ENCODE results near the gene QPCTL.

DNA sequence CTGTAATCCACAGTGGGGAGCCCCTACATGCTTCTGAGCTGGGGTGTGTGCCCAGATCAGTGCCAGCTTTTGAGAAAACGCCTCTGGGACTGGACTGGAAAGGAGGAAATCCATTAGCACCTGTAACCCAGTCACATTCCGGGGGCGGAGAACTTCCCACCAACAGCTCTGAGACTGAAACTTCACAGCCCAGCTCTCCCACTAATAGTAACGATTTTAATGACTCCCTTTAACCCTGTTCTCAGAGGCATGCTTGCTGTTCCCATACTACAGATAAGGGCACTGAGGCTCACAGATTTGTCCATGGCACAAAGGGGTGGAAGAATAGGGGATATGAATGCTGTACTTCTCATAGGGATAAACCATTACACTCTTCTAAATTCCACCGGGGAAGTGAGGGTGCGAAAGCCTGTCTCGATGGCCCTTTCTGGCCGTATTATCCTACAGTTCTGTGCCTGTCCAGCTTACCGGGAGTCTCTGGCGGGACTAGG lies 37.4 kb downstream of the QPCTL start:
- no peak for TF ChIP-seq POLR2A (IDR thresholded peaks at IDR 0.05)
- TF ChIP-seq, protein P1, sequence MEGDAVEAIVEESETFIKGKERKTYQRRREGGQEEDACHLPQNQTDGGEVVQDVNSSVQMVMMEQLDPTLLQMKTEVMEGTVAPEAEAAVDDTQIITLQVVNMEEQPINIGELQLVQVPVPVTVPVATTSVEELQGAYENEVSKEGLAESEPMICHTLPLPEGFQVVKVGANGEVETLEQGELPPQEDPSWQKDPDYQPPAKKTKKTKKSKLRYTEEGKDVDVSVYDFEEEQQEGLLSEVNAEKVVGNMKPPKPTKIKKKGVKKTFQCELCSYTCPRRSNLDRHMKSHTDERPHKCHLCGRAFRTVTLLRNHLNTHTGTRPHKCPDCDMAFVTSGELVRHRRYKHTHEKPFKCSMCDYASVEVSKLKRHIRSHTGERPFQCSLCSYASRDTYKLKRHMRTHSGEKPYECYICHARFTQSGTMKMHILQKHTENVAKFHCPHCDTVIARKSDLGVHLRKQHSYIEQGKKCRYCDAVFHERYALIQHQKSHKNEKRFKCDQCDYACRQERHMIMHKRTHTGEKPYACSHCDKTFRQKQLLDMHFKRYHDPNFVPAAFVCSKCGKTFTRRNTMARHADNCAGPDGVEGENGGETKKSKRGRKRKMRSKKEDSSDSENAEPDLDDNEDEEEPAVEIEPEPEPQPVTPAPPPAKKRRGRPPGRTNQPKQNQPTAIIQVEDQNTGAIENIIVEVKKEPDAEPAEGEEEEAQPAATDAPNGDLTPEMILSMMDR (IDR thresholded peaks at IDR 0.05): no peak

All from thyroid gland (tissue), 4 donors.